ENCODE measurements around the gene PSMC3IP. TPM values are rescaled to one million over a fixed set of nuclear protein-coding genes. Genes with fewer than 3 reads are reported as not detected.
A peak's percentile ranks its signal among the peaks of the same experiment; 100 is the strongest.

PSMC3IP gene
- total and polyA plus RNA-seq, 2 experiments from 2014 or later = 18.5 to 29.5 TPM

DNA sequence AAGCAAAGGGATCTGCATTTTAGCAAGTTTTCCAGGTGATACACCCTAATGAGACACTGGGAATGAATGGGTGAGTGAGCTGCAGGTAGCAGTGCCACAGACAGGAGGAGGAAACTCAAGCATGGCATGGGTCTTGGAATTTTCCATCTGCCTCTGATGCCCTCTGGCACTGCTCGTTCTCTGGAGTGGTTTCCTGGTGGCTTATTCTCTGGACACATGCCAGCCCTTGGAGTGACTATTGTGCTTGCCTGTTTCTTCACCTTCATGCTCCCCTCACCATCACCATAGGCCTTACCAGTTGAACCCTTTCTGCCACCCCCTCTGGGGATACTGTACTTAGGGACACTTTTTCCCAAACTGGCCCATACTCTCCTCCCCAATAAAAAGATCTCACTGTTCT is 14.0 kb downstream of the PSMC3IP start:
- peaks cover 27% of the 10 kb centered on the region for H3F3A ChIP-seq (replicated peaks; ENCODE audit: low read depth)
- TF ChIP-seq, protein P1, sequence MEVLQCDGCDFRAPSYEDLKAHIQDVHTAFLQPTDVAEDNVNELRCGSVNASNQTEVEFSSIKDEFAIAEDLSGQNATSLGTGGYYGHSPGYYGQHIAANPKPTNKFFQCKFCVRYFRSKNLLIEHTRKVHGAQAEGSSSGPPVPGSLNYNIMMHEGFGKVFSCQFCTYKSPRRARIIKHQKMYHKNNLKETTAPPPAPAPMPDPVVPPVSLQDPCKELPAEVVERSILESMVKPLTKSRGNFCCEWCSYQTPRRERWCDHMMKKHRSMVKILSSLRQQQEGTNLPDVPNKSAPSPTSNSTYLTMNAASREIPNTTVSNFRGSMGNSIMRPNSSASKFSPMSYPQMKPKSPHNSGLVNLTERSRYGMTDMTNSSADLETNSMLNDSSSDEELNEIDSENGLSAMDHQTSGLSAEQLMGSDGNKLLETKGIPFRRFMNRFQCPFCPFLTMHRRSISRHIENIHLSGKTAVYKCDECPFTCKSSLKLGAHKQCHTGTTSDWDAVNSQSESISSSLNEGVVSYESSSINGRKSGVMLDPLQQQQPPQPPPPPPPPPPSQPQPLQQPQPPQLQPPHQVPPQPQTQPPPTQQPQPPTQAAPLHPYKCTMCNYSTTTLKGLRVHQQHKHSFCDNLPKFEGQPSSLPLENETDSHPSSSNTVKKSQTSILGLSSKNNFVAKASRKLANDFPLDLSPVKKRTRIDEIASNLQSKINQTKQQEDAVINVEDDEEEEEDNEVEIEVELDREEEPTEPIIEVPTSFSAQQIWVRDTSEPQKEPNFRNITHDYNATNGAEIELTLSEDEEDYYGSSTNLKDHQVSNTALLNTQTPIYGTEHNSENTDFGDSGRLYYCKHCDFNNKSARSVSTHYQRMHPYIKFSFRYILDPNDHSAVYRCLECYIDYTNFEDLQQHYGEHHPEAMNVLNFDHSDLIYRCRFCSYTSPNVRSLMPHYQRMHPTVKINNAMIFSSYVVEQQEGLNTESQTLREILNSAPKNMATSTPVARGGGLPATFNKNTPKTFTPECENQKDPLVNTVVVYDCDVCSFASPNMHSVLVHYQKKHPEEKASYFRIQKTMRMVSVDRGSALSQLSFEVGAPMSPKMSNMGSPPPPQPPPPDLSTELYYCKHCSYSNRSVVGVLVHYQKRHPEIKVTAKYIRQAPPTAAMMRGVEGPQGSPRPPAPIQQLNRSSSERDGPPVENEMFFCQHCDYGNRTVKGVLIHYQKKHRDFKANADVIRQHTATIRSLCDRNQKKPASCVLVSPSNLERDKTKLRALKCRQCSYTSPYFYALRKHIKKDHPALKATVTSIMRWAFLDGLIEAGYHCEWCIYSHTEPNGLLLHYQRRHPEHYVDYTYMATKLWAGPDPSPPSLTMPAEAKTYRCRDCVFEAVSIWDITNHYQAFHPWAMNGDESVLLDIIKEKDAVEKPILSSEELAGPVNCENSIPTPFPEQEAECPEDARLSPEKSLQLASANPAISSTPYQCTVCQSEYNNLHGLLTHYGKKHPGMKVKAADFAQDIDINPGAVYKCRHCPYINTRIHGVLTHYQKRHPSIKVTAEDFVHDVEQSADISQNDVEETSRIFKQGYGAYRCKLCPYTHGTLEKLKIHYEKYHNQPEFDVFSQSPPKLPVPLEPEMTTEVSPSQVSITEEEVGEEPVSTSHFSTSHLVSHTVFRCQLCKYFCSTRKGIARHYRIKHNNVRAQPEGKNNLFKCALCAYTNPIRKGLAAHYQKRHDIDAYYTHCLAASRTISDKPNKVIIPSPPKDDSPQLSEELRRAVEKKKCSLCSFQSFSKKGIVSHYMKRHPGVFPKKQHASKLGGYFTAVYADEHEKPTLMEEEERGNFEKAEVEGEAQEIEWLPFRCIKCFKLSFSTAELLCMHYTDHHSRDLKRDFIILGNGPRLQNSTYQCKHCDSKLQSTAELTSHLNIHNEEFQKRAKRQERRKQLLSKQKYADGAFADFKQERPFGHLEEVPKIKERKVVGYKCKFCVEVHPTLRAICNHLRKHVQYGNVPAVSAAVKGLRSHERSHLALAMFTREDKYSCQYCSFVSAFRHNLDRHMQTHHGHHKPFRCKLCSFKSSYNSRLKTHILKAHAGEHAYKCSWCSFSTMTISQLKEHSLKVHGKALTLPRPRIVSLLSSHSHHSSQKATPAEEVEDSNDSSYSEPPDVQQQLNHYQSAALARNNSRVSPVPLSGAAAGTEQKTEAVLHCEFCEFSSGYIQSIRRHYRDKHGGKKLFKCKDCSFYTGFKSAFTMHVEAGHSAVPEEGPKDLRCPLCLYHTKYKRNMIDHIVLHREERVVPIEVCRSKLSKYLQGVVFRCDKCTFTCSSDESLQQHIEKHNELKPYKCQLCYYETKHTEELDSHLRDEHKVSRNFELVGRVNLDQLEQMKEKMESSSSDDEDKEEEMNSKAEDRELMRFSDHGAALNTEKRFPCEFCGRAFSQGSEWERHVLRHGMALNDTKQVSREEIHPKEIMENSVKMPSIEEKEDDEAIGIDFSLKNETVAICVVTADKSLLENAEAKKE (CRISPR knock-in tag; IDR thresholded peaks at IDR 0.05) = no peak
- TF ChIP-seq, protein P2, sequence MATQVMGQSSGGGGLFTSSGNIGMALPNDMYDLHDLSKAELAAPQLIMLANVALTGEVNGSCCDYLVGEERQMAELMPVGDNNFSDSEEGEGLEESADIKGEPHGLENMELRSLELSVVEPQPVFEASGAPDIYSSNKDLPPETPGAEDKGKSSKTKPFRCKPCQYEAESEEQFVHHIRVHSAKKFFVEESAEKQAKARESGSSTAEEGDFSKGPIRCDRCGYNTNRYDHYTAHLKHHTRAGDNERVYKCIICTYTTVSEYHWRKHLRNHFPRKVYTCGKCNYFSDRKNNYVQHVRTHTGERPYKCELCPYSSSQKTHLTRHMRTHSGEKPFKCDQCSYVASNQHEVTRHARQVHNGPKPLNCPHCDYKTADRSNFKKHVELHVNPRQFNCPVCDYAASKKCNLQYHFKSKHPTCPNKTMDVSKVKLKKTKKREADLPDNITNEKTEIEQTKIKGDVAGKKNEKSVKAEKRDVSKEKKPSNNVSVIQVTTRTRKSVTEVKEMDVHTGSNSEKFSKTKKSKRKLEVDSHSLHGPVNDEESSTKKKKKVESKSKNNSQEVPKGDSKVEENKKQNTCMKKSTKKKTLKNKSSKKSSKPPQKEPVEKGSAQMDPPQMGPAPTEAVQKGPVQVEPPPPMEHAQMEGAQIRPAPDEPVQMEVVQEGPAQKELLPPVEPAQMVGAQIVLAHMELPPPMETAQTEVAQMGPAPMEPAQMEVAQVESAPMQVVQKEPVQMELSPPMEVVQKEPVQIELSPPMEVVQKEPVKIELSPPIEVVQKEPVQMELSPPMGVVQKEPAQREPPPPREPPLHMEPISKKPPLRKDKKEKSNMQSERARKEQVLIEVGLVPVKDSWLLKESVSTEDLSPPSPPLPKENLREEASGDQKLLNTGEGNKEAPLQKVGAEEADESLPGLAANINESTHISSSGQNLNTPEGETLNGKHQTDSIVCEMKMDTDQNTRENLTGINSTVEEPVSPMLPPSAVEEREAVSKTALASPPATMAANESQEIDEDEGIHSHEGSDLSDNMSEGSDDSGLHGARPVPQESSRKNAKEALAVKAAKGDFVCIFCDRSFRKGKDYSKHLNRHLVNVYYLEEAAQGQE (IDR thresholded peaks at IDR 0.05; ENCODE audit: unreplicated experiment) = no peak
- TF ChIP-seq STAT1 (IDR thresholded peaks at IDR 0.05; ENCODE audit: unreplicated experiment) (no peak), POLR2AphosphoS5 (IDR thresholded peaks at IDR 0.05; ENCODE audit: low read depth) (no peak), ZNF331 (CRISPR knock-in tag; IDR thresholded peaks at IDR 0.05; ENCODE audit: low read depth) (no peak), ETS1 (IDR thresholded peaks at IDR 0.05) (no peak), JUNB (IDR thresholded peaks at IDR 0.05; ENCODE audit: unreplicated experiment) (no peak), NANOG (IDR thresholded peaks at IDR 0.05; ENCODE audit: borderline replicate concordance) (no peak)
- TF ChIP-seq, protein P3, sequence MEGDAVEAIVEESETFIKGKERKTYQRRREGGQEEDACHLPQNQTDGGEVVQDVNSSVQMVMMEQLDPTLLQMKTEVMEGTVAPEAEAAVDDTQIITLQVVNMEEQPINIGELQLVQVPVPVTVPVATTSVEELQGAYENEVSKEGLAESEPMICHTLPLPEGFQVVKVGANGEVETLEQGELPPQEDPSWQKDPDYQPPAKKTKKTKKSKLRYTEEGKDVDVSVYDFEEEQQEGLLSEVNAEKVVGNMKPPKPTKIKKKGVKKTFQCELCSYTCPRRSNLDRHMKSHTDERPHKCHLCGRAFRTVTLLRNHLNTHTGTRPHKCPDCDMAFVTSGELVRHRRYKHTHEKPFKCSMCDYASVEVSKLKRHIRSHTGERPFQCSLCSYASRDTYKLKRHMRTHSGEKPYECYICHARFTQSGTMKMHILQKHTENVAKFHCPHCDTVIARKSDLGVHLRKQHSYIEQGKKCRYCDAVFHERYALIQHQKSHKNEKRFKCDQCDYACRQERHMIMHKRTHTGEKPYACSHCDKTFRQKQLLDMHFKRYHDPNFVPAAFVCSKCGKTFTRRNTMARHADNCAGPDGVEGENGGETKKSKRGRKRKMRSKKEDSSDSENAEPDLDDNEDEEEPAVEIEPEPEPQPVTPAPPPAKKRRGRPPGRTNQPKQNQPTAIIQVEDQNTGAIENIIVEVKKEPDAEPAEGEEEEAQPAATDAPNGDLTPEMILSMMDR (conservative IDR thresholded peaks at IDR 0.05; ENCODE audit: low read depth in 2 of 2) = no peak
- peaks cover 27% of the 10 kb centered on the region for H3K79me2 ChIP-seq (replicated peaks; ENCODE audit: insufficient read depth)
- peaks cover 15% of the 10 kb centered on the region for H3K27me3 Mint-ChIP-seq (ENCODE audit: insufficient read depth, low read depth, poor library complexity)
- no peaks in the 10 kb centered on the region for H3K9me3 Mint-ChIP-seq
- peaks cover 2% of the 10 kb centered on the region; the same call in 1 of the 2 replicates for H3K36me3 ChIP-seq (ENCODE audit: insufficient read depth)
- no peak overlapping the region; the same call in 1 of the 2 replicates for H3K4me3 ChIP-seq
- H2AFZ ChIP-seq = no peak overlapping the region
- ATAC-seq (no peak), DNase-seq (ENCODE audit: low spot score) (no peak)
- no peaks in the 10 kb centered on the region for H3K27me3 ChIP-seq (ENCODE audit: insufficient read depth)
- H3K4me1 Mint-ChIP-seq = peaks cover 24% of the 10 kb centered on the region
- peaks cover 19% of the 10 kb centered on the region for H3K4me1 ChIP-seq (ENCODE audit: insufficient read depth)
- H3K27ac Mint-ChIP-seq = no peak overlapping the region
- H3K4me3 Mint-ChIP-seq = peak overlapping the region; percentile 96
- H4K20me1 ChIP-seq (replicated peaks; ENCODE audit: insufficient read depth) = no peaks in the 10 kb centered on the region
- H3K27ac ChIP-seq (ENCODE audit: low read depth) = no peak overlapping the region
- H3K36me3 Mint-ChIP-seq (ENCODE audit: low read depth) = peaks cover 34% of the 10 kb centered on the region
- peak overlapping the region; percentile 81 for H3K4me2 ChIP-seq
- H3K9me2 ChIP-seq (ENCODE audit: insufficient read depth) = no peaks in the 10 kb centered on the region
